H1 (cell line): ENCODE data around the gene COA4. TPM values are rescaled to one million over a fixed set of nuclear protein-coding genes. Genes with fewer than 3 reads are reported as not detected.

ENCODE experiments used
- CTCF ChIP-seq, 3 experiments: IDR thresholded peaks; 1 replicate in 2 of 3; 2 replicates in 1 of 3; pipeline versions ENCODE4 v1.5.1 to v1.6.1; 2011; ENCODE audit warnings: low read length in 3 of 3, mild to moderate bottlenecking in 3 of 3, inconsistent platforms in 2 of 3, low read depth in 1 of 3, moderate library complexity in 1 of 3; ENCODE audit not compliant: insufficient read depth in 1 of 3; ENCODE audit errors: control extremely low read depth in 1 of 3
- RNF2 ChIP-seq: fragments of 200-900, 300-1000 bp; sonication (generic); IDR thresholded peaks from 2 replicates; pipeline ENCODE4 v1.7.1; 2016; ENCODE audit warnings: borderline replicate concordance, low read depth, mild to moderate bottlenecking, antibody characterized with exemption, low read length; ENCODE audit not compliant: poor library complexity, severe bottlenecking; ENCODE audit errors: missing control alignments
- SIX5 ChIP-seq: IDR thresholded peaks from 2 replicates; pipeline ENCODE4 v1.6.1; 2011; ENCODE audit warnings: mild to moderate bottlenecking, low read depth, low read length
- SUZ12 ChIP-seq: fragments of 200-600 bp; sonication (generic); IDR thresholded peaks from 2 replicates; pipeline ENCODE4 v1.6.1; 2012; ENCODE audit warnings: mild to moderate bottlenecking, inconsistent platforms, low read length, moderate library complexity, mixed read lengths
- polyA plus RNA-seq, 7 experiments: library from polyadenylated mRNA; depleted of rRNA in 3 of 7; stranded (reverse) in 5 of 7; unstranded in 2 of 7; fragments of >200 nt in 5 of 7; fragments of 200-250 nt in 2 of 7; gene quantifications; 1 replicate in 5 of 7; 2 replicates in 1 of 7; 4 replicates in 1 of 7; pipeline versions ENCODE4 v1.2.1 to v1.2.3, GENCODE V29; 2011 to 2013; ENCODE audit warnings: missing spikeins in 2 of 7, mixed read lengths in 2 of 7
- total RNA-seq: library from RNA; stranded (reverse); fragmentation: NEBNext Ultra II Directional; extraction: Animal tissue kit (Norgen Biotek cat#: 25700); gene quantifications from 2 replicates; pipeline ENCODE4 v1.2.1, GENCODE V29; 2021

COA4 gene
- total and polyA plus RNA-seq, 2 of the 8 experiments (the other 6 are each of a cell fraction or from before 2014, with no cell fraction given): 177 to 380 TPM

DNA sequence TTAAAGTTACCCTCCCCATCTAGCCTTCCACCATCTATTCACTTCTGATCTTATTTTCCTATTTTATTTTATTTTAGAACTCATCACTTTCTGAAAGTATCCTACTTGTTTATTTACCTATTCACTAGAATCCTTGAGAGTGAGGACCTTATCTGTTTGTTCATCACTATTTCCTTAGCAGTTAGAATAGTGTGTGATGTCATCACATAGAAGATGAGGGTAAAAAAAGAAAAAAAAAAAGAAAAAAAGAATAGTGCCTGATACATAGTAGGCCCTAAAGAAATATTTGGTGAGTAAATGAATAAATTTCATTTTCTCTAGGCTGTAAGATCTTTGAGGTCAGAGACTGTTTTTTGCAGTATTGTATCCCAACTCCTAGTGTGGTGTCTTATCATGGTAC lies 36.8 kb upstream of the COA4 start (continued):
- TF ChIP-seq RNF2 (no peak), SUZ12 (no peak), SIX5 (no peak), CTCF (IDR thresholded peaks at IDR 0.05; ENCODE audit: control extremely low read depth in 1 of 3, insufficient read depth in 1 of 3, low read depth in 1 of 3, low read length in 3 of 3) (no peak)
